Activated T-cell treated with anti-CD3 and anti-CD28 coated beads, Interleukin-2, amount 50 U/mL, for 24 hours (primary cell): ENCODE measurements around the gene TATDN2.

ENCODE experiments used
- DNase-seq: peaks from one replicate; pipeline ENCODE4 v3.0.0-alpha.2; 2020
- H3K27ac Mint-ChIP-seq: 2 replicates; pipeline ENCODE4 v1.8.0; 2020; ENCODE audit warnings: mild to moderate bottlenecking, mixed read lengths
- H3K27me3 Mint-ChIP-seq: 2 replicates; pipeline ENCODE4 v1.8.0; 2020; ENCODE audit warnings: mixed read lengths
- H3K36me3 Mint-ChIP-seq: 2 replicates; pipeline ENCODE4 v1.8.0; 2020; ENCODE audit warnings: low read depth, mixed read lengths
- H3K4me1 Mint-ChIP-seq: 2 replicates; pipeline ENCODE4 v1.8.0; 2020; ENCODE audit warnings: low read depth, mixed read lengths
- H3K4me3 Mint-ChIP-seq: 2 replicates; pipeline ENCODE4 v1.8.0; 2020; ENCODE audit warnings: mild to moderate bottlenecking, moderate library complexity, mixed read lengths
- H3K9me3 Mint-ChIP-seq: 2 replicates; pipeline ENCODE4 v1.8.0; 2020; ENCODE audit warnings: mixed read lengths

The TATDN2 gene

GRCh38 chr3:10304905-10305304, 56.6 kb downstream of the TATDN2 start:
- H3K9me3 Mint-ChIP-seq: no peaks in the 10 kb centered on the region
- peak overlapping the region; percentile 68 for H3K27ac Mint-ChIP-seq
- peaks cover under 1% of the 10 kb centered on the region for H3K4me1 Mint-ChIP-seq
- no peak overlapping the region for H3K4me3 Mint-ChIP-seq
- peaks cover 97% of the 10 kb centered on the region for H3K36me3 Mint-ChIP-seq
- H3K27me3 Mint-ChIP-seq: no peaks in the 10 kb centered on the region
- no peak for DNase-seq

GRCh38 chr3:10305331-10305902, 57.2 kb downstream of the TATDN2 start:
- H3K36me3 Mint-ChIP-seq: peaks cover 97% of the 10 kb centered on the region
- DNase-seq: no peak

GRCh38 chr3:10306156-10306555, 57.9 kb downstream of the TATDN2 start:
- Mint-ChIP-seq H3K4me3 (no peak overlapping the region), H3K27ac (peak overlapping the region; percentile 42), H3K4me1 (peaks cover 9% of the 10 kb centered on the region), H3K36me3 (peaks cover 97% of the 10 kb centered on the region), H3K9me3 (no peaks in the 10 kb centered on the region), H3K27me3 (no peaks in the 10 kb centered on the region)
- DNase-seq: no peak

More at GRCh38 chr3:10305331-10305902, 57.2 kb downstream of the TATDN2 start:
- Mint-ChIP-seq H3K4me3 (no peak overlapping the region), H3K9me3 (no peaks in the 10 kb centered on the region), H3K27ac (peak overlapping the region; percentile 68), H3K27me3 (no peaks in the 10 kb centered on the region), H3K4me1 (peaks cover 2% of the 10 kb centered on the region)

GRCh38 chr3:10308678-10309077, 60.4 kb downstream of the TATDN2 start:
- Mint-ChIP-seq H3K27me3 (no peaks in the 10 kb centered on the region), H3K27ac (no peak overlapping the region), H3K36me3 (peaks cover 97% of the 10 kb centered on the region)

GRCh38 chr3:10309736-10310135, 61.5 kb downstream of the TATDN2 start:
- Mint-ChIP-seq H3K9me3 (no peaks in the 10 kb centered on the region), H3K27ac (peak overlapping the region; percentile 83), H3K36me3 (peaks cover 97% of the 10 kb centered on the region), H3K27me3 (no peaks in the 10 kb centered on the region), H3K4me3 (no peak overlapping the region), H3K4me1 (peaks cover 9% of the 10 kb centered on the region)
- no peak for DNase-seq

More at GRCh38 chr3:10308678-10309077, 60.4 kb downstream of the TATDN2 start:
- H3K4me1 Mint-ChIP-seq: peaks cover 9% of the 10 kb centered on the region
- no peak for DNase-seq
- no peak overlapping the region for H3K4me3 Mint-ChIP-seq
- no peaks in the 10 kb centered on the region for H3K9me3 Mint-ChIP-seq

GRCh38 chr3:10310578-10310977, 62.3 kb downstream of the TATDN2 start:
- peak overlapping the region; percentile 83 for H3K27ac Mint-ChIP-seq
- no peak for DNase-seq
- H3K36me3 Mint-ChIP-seq: peaks cover 95% of the 10 kb centered on the region
- H3K9me3 Mint-ChIP-seq: no peaks in the 10 kb centered on the region
- peaks cover 9% of the 10 kb centered on the region for H3K4me1 Mint-ChIP-seq
- H3K27me3 Mint-ChIP-seq: no peaks in the 10 kb centered on the region
- no peak overlapping the region for H3K4me3 Mint-ChIP-seq

GRCh38 chr3:10311710-10312109, 63.5 kb downstream of the TATDN2 start:
- Mint-ChIP-seq H3K4me1 (peaks cover 9% of the 10 kb centered on the region), H3K9me3 (no peaks in the 10 kb centered on the region), H3K4me3 (no peak overlapping the region), H3K36me3 (peaks cover 95% of the 10 kb centered on the region), H3K27me3 (no peaks in the 10 kb centered on the region), H3K27ac (peak overlapping the region; percentile 74)
- no peak for DNase-seq

GRCh38 chr3:10312391-10312790, 64.1 kb downstream of the TATDN2 start:
- Mint-ChIP-seq H3K4me3 (no peak overlapping the region), H3K9me3 (no peaks in the 10 kb centered on the region), H3K27ac (peak overlapping the region; percentile 74), H3K27me3 (no peaks in the 10 kb centered on the region), H3K4me1 (peaks cover 9% of the 10 kb centered on the region), H3K36me3 (peaks cover 97% of the 10 kb centered on the region)
- DNase-seq: no peak

GRCh38 chr3:10312861-10313260, 64.6 kb downstream of the TATDN2 start:
- H3K4me1 Mint-ChIP-seq: peaks cover 12% of the 10 kb centered on the region
- H3K9me3 Mint-ChIP-seq: no peaks in the 10 kb centered on the region
- DNase-seq: no peak
- H3K27ac Mint-ChIP-seq: peak overlapping the region; percentile 24
- no peaks in the 10 kb centered on the region for H3K27me3 Mint-ChIP-seq
- H3K36me3 Mint-ChIP-seq: peaks cover 97% of the 10 kb centered on the region
- no peak overlapping the region for H3K4me3 Mint-ChIP-seq

- Mint-ChIP-seq H3K4me1 (peaks cover 29% of the 10 kb centered on the region), H3K27me3 (no peaks in the 10 kb centered on the region), H3K4me3 (no peak overlapping the region)
These were observed 66.8 kb downstream of the TATDN2 start for GRCh38 chr3:10315101-10315500.

GRCh38 chr3:10315771-10316344, 67.6 kb downstream of the TATDN2 start:
- Mint-ChIP-seq H3K4me3 (no peak overlapping the region), H3K36me3 (peaks cover 93% of the 10 kb centered on the region), H3K27ac (no peak overlapping the region), H3K27me3 (no peaks in the 10 kb centered on the region), H3K4me1 (peaks cover 23% of the 10 kb centered on the region), H3K9me3 (no peaks in the 10 kb centered on the region)
- no peak for DNase-seq

More at GRCh38 chr3:10315101-10315500, 66.8 kb downstream of the TATDN2 start:
- no peaks in the 10 kb centered on the region for H3K9me3 Mint-ChIP-seq
- DNase-seq: no peak
- peaks cover 93% of the 10 kb centered on the region for H3K36me3 Mint-ChIP-seq
- no peak overlapping the region for H3K27ac Mint-ChIP-seq

- Mint-ChIP-seq H3K4me3 (no peak overlapping the region), H3K27me3 (no peaks in the 10 kb centered on the region), H3K36me3 (peaks cover 78% of the 10 kb centered on the region), H3K9me3 (no peaks in the 10 kb centered on the region), H3K4me1 (peaks cover 26% of the 10 kb centered on the region), H3K27ac (peak overlapping the region; percentile 51)
- DNase-seq: no peak
These were observed 69.2 kb downstream of the TATDN2 start for GRCh38 chr3:10317311-10317960.

GRCh38 chr3:10317961-10318350, 69.7 kb downstream of the TATDN2 start:
- Mint-ChIP-seq H3K4me1 (peaks cover 26% of the 10 kb centered on the region), H3K27ac (peak overlapping the region; percentile 40), H3K27me3 (no peaks in the 10 kb centered on the region), H3K36me3 (peaks cover 73% of the 10 kb centered on the region), H3K9me3 (no peaks in the 10 kb centered on the region), H3K4me3 (peak overlapping the region; percentile 23)
- no peak for DNase-seq

- no peak for DNase-seq
- Mint-ChIP-seq H3K4me1 (peaks cover 26% of the 10 kb centered on the region), H3K27me3 (no peaks in the 10 kb centered on the region), H3K4me3 (peak overlapping the region; percentile 96), H3K27ac (peak overlapping the region; percentile 89), H3K9me3 (no peaks in the 10 kb centered on the region), H3K36me3 (peaks cover 60% of the 10 kb centered on the region)
These were observed 71.0 kb downstream of the TATDN2 start for GRCh38 chr3:10319251-10319650.

GRCh38 chr3:10319804-10320203, 71.5 kb downstream of the TATDN2 start:
- H3K36me3 Mint-ChIP-seq: peaks cover 54% of the 10 kb centered on the region
- H3K4me1 Mint-ChIP-seq: peaks cover 26% of the 10 kb centered on the region
- H3K27me3 Mint-ChIP-seq: no peaks in the 10 kb centered on the region
- H3K27ac Mint-ChIP-seq: peak overlapping the region; percentile 95
- H3K9me3 Mint-ChIP-seq: no peaks in the 10 kb centered on the region
- H3K4me3 Mint-ChIP-seq: peak overlapping the region; percentile 96
- DNase-seq: no peak
